ENCODE measurements around the gene KRTCAP2. TPM values are rescaled to one million over a fixed set of nuclear protein-coding genes. Genes with fewer than 3 reads are reported as not detected.

KRTCAP2 gene
- total and polyA plus RNA-seq, 10 of the 15 experiments (the other 5 are each of a cell fraction or from before 2014, with no cell fraction given): 61.3 to 238 (median 141) TPM

GRCh38 chr1:155178441-155179111 is 5.5 kb upstream of the KRTCAP2 start:
- H3K36me3 ChIP-seq (ENCODE audit: control insufficient read depth in 2 of 2, insufficient read depth in 2 of 2, low read length in 1 of 2): no peaks in the 10 kb centered on the region
- POLR2A ChIA-PET: interaction anchor here (0.5 to 7.4 kb wide), 3 partner anchors 15 to 1295 kb away, joined by 3 to 77 read pairs (median 31); no protein-coding TSS in a partner anchor
- DNase-seq (ENCODE audit: low read depth, low spot score) (no peak), ATAC-seq (no peak), FAIRE-seq (no peak)
- H3K4me3 ChIP-seq: no peak overlapping the region
- WGBS (ENCODE audit: insufficient coverage, insufficient replicate concordance, low lambda C conversion rate, missing lambda C conversion rate): 65% methylated on average over 19 of the region's 30 CpGs
- no peak overlapping the region for H3K4me2 ChIP-seq (ENCODE audit: control insufficient read depth, insufficient read depth)
- no peaks in the 10 kb centered on the region for H3K27me3 ChIP-seq (replicated peaks in 1 of 2; ENCODE audit: control insufficient read depth in 2 of 2, insufficient read depth in 2 of 2, low read length in 1 of 2)
- in situ Hi-C loops (cut with MboI): no loop called here
- no peak overlapping the region for H3K27ac ChIP-seq (ENCODE audit: control insufficient read depth, insufficient read depth)
- H4K20me1 ChIP-seq (ENCODE audit: control insufficient read depth, insufficient read depth): no peaks in the 10 kb centered on the region
- BruUV-seq (replicated peaks): no TSS peak
- CTCF ChIA-PET: interaction anchor here (0.7 to 9.7 kb wide), 6 partner anchors 11 to 94 kb away, joined by 3 to 244 read pairs (median 14); partner anchors contain the start of gene THBS3
- RAD21 ChIA-PET (ENCODE audit: unreplicated experiment): interaction anchor here (1.9 to 4.8 kb wide), 3 partner anchors 15 to 48 kb away, joined by 9 to 77 read pairs (median 13); no protein-coding TSS in a partner anchor
- peaks cover 16% of the 10 kb centered on the region for H3K4me1 ChIP-seq (ENCODE audit: control insufficient read depth, insufficient read depth, low read length)
- SMC1A ChIA-PET (ENCODE audit: uncharacterized antibody, unreplicated experiment): interaction anchor here (1.7 to 2.0 kb wide), 2 partner anchors 15 to 46 kb away, joined by 13 to 29 read pairs; no protein-coding TSS in a partner anchor
- H3K9ac ChIP-seq (ENCODE audit: control insufficient read depth, insufficient read depth, low read length): no peak overlapping the region
- no peaks in the 10 kb centered on the region for H3K9me3 ChIP-seq (replicated peaks; ENCODE audit: control insufficient read depth, insufficient read depth, low read length)
- no peaks in the 10 kb centered on the region for H3K79me2 ChIP-seq (ENCODE audit: control insufficient read depth, insufficient read depth, low read length)
- intact Hi-C loops (cut with micrococcal nuclease; ENCODE audit: unreplicated experiment): no loop called here
- no peak overlapping the region for H2AFZ ChIP-seq (ENCODE audit: control insufficient read depth, low read depth, low read length)
- TF ChIP-seq CHD4 (IDR thresholded peaks at IDR 0.05) (no peak), NR2C1 (IDR thresholded peaks at IDR 0.05) (0 out of 2 replicates have a peak, but pooled peaks have one; percentile 22), MEF2B (IDR thresholded peaks at IDR 0.05; ENCODE audit: partially characterized antibody, poor library complexity, severe bottlenecking) (no peak), ELK1 (IDR thresholded peaks at IDR 0.05; ENCODE audit: low read depth, low read length) (no peak), ATF2 (IDR thresholded peaks at IDR 0.05; ENCODE audit: low read length) (no peak), NR2F1 (conservative IDR thresholded peaks at IDR 0.05) (0 out of 2 replicates have a peak, but pooled peaks have one; percentile 23)

Data from GM12878 (cell line).